GM12875 (cell line): ENCODE results near the gene NEMP1.

Experiments used
- H3K4me3 ChIP-seq: one replicate; pipeline ENCODE4 v1.5.1; 2011; ENCODE audit warnings: low read depth, low read length, control low read depth
- CTCF ChIP-seq: IDR thresholded peaks from 2 replicates; pipeline ENCODE4 v1.5.1; 2011; ENCODE audit warnings: low read depth, mild to moderate bottlenecking, control low read depth, inconsistent platforms, low read length, moderate library complexity, borderline replicate concordance; ENCODE audit not compliant: insufficient read depth

NEMP1 gene

GRCh38 chr12:57097554-57097835 lies 18.9 kb upstream of the NEMP1 start:
- TF ChIP-seq CTCF: no peak
- no peak overlapping the region for H3K4me3 ChIP-seq

- no peak overlapping the region for H3K4me3 ChIP-seq
- no peak for TF ChIP-seq CTCF
Observed at GRCh38 chr12:57096748-57097553, 18.4 kb upstream of the NEMP1 start.

- no peak for TF ChIP-seq CTCF
- no peak overlapping the region for H3K4me3 ChIP-seq
Observed at GRCh38 chr12:57096099-57096572, 17.5 kb upstream of the NEMP1 start.

GRCh38 chr12:57095440-57095839 lies 16.8 kb upstream of the NEMP1 start:
- no peak for TF ChIP-seq CTCF

GRCh38 chr12:57094208-57095160 lies 15.9 kb upstream of the NEMP1 start:
- no peak overlapping the region for H3K4me3 ChIP-seq
- TF ChIP-seq CTCF: no peak

More at GRCh38 chr12:57095440-57095839, 16.8 kb upstream of the NEMP1 start:
- no peak overlapping the region for H3K4me3 ChIP-seq

GRCh38 chr12:57093415-57094207 lies 15.0 kb upstream of the NEMP1 start:
- TF ChIP-seq CTCF: peak; percentile 72
- peak overlapping the region; percentile 34 for H3K4me3 ChIP-seq
